Fibroblast of lung (primary cell): ENCODE measurements around the gene HACE1. TPM values are rescaled to one million over a fixed set of nuclear protein-coding genes. Genes with fewer than 3 reads are reported as not detected.

ENCODE experiments used
- DNase-seq, 2 donors: peaks; one replicate each; pipeline versions ENCODE4 v3.0.0 to v3.0.0-alpha.2; 2010; ENCODE audit warnings: low read depth in 2 of 2
- H2AFZ ChIP-seq: 2 replicates; pipeline ENCODE4 v1.5.1; 2012; ENCODE audit warnings: low read length, control low read depth, inconsistent platforms
- H3K27ac ChIP-seq: 2 replicates; pipeline ENCODE4 v1.5.1; 2011; ENCODE audit warnings: low read length, control low read depth; ENCODE audit not compliant: insufficient read depth
- H3K27me3 ChIP-seq: 2 replicates; pipeline ENCODE4 v1.5.1; 2011; ENCODE audit warnings: mild to moderate bottlenecking, low read length; ENCODE audit not compliant: control insufficient read depth, insufficient read depth
- H3K36me3 ChIP-seq: 2 replicates; pipeline ENCODE4 v1.5.1; 2011; ENCODE audit warnings: low read length; ENCODE audit not compliant: control insufficient read depth, insufficient read depth
- H3K4me1 ChIP-seq: 2 replicates; pipeline ENCODE4 v1.5.1; 2011; ENCODE audit warnings: low read length; ENCODE audit not compliant: control insufficient read depth, insufficient read depth; ENCODE audit errors: extremely low read depth
- H3K4me2 ChIP-seq: 2 replicates; pipeline ENCODE4 v1.5.1; 2011; ENCODE audit warnings: low read length, control low read depth; ENCODE audit not compliant: insufficient read depth; ENCODE audit errors: extremely low read depth
- H3K4me3 ChIP-seq, 4 experiments: fragments of 200-600 bp in 1 of 4; sonication (generic) in 1 of 4; replicated peaks in 1 of 4; 2 replicates each; pipeline ENCODE4 v1.5.1; 2011 to 2016; ENCODE audit warnings: low read length in 4 of 4, low read depth in 3 of 4, mild to moderate bottlenecking in 3 of 4, control low read depth in 2 of 4, inconsistent platforms in 1 of 4, mixed read lengths in 1 of 4; ENCODE audit not compliant: insufficient read depth in 1 of 4; ENCODE audit errors: control extremely low read depth in 1 of 4
- H3K79me2 ChIP-seq: 2 replicates; pipeline ENCODE4 v1.5.1; 2012; ENCODE audit warnings: mild to moderate bottlenecking, low read length, inconsistent platforms; ENCODE audit not compliant: control insufficient read depth, insufficient read depth
- H3K9ac ChIP-seq: 2 replicates; pipeline ENCODE4 v1.5.1; 2011; ENCODE audit warnings: mild to moderate bottlenecking, low read length, control low read depth; ENCODE audit not compliant: insufficient read depth
- H3K9me3 ChIP-seq: 2 replicates; pipeline ENCODE4 v1.5.1; 2012; ENCODE audit warnings: low read depth, low read length; ENCODE audit not compliant: control insufficient read depth, insufficient read depth
- H4K20me1 ChIP-seq: 2 replicates; pipeline ENCODE4 v1.5.1; 2011; ENCODE audit warnings: low read length; ENCODE audit not compliant: control insufficient read depth, insufficient read depth; ENCODE audit errors: extremely low read depth
- EZH2 ChIP-seq: IDR thresholded peaks from 2 replicates; pipeline ENCODE4 v1.5.1; 2012; ENCODE audit warnings: low read length, control low read depth, mild to moderate bottlenecking; ENCODE audit errors: missing control alignments
- polyA plus RNA-seq, 2 donors: library from polyadenylated mRNA; depleted of rRNA in 1 of 2; stranded (reverse) in 1 of 2; unstranded in 1 of 2; fragments of >200 nt; gene quantifications; 2 replicates each; pipeline ENCODE4 v1.2.1, GENCODE V29; 2011 to 2012; ENCODE audit warnings: missing spikeins in 1 of 2
- total RNA-seq: library from RNA; depleted of rRNA; stranded (reverse); fragments of >200 nt; gene quantifications from 2 replicates; pipeline ENCODE4 v1.2.1, GENCODE V29; 2014
- TF ChIP-seq, protein P1 (sequence below), 2 donors: IDR thresholded peaks in 1 of 2; conservative IDR thresholded peaks in 1 of 2; 1 replicate in 1 of 2; 2 replicates in 1 of 2; pipeline ENCODE4 v1.5.1; 2011 to 2012; ENCODE audit warnings: low read length in 2 of 2, control low read depth in 1 of 2, inconsistent platforms in 1 of 2, low read depth in 1 of 2, mild to moderate bottlenecking in 1 of 2

The HACE1 gene
- total and polyA plus RNA-seq, 2 donors (not counting 1 experiment from before 2014, with no cell fraction given): 10.8 to 26.3 TPM

DNA sequence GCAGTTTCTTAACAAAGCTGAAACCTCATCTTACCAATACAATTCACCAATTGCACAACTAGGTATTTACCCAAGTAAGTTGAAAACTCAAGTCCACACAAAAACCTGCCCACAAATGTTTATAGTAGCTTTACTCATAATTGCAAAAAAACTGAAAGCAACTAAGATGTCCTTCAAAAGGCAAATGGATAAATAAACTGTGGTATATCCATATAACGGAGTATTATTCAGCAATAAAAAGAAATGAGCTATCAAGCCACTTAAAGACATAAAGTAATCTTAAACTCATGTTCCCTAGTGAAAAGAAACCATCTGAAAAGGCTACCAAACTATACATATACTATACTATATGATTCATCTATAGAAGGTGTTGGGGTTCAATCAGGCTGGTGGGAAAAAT is 179.7 kb downstream of the HACE1 start:
- Histone ChIP-seq H3K27me3 (no peaks in the 10 kb centered on the region), H3K9ac (no peak overlapping the region), H3K4me3 (no peak overlapping the region), H3K9me3 (no peaks in the 10 kb centered on the region), H3K4me1 (no peaks in the 10 kb centered on the region), H3K36me3 (no peaks in the 10 kb centered on the region), H4K20me1 (no peaks in the 10 kb centered on the region), H3K27ac (no peak overlapping the region), H3K79me2 (no peaks in the 10 kb centered on the region), H3K4me2 (no peak overlapping the region), H2AFZ (no peak overlapping the region)
- DNase-seq: no peak
- TF ChIP-seq, protein P1, sequence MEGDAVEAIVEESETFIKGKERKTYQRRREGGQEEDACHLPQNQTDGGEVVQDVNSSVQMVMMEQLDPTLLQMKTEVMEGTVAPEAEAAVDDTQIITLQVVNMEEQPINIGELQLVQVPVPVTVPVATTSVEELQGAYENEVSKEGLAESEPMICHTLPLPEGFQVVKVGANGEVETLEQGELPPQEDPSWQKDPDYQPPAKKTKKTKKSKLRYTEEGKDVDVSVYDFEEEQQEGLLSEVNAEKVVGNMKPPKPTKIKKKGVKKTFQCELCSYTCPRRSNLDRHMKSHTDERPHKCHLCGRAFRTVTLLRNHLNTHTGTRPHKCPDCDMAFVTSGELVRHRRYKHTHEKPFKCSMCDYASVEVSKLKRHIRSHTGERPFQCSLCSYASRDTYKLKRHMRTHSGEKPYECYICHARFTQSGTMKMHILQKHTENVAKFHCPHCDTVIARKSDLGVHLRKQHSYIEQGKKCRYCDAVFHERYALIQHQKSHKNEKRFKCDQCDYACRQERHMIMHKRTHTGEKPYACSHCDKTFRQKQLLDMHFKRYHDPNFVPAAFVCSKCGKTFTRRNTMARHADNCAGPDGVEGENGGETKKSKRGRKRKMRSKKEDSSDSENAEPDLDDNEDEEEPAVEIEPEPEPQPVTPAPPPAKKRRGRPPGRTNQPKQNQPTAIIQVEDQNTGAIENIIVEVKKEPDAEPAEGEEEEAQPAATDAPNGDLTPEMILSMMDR (conservative IDR thresholded peaks at IDR 0.05 in 1 of 2, IDR thresholded peaks at IDR 0.05 in 1 of 2; ENCODE audit: low read depth in 1 of 2, low read length in 2 of 2): no peak
- TF ChIP-seq EZH2: no peak

Other genes starting within 250 kb of the HACE1 start
- gene LIN28B, start 97.2 kb upstream of the HACE1 start, total RNA-seq: not detected in 2 replicates
- not detected in 2 replicates for gene LIN28B, start 97.2 kb upstream of the HACE1 start, polyA plus RNA-seq